ENCODE results near the gene NFS1.

- TF ChIP-seq CTCF (IDR thresholded peaks at IDR 0.05) (no peak), POLR2A (IDR thresholded peaks at IDR 0.05) (no peak)
Measured at GRCh38 chr20:35643045-35643444, 56.1 kb downstream of the NFS1 start.

Data from uterus (tissue), 2 donors.